SK-MEL-5 (cell line): ENCODE data around the gene GRM4. TPM values are rescaled to one million over a fixed set of nuclear protein-coding genes. Genes with fewer than 3 reads are reported as not detected.

ENCODE experiments used
- DNase-seq: peaks from one replicate; pipeline ENCODE4 v3.0.0-alpha.2; 2016; ENCODE audit warnings: low read depth, low spot score
- in situ Hi-C: cut with HindIII; loops from 2 replicates; pipeline ENCODE4 v1.10.0; 2016; ENCODE audit warnings: low sequenced_read_pairs, high pct_unique_total_duplicates, low pct_unique_long_range_greater_than_20kb
- total RNA-seq: library from RNA; depleted of rRNA; stranded (reverse); fragments of >200 nt; shearing (Covaris generic); gene quantifications from 2 replicates; pipeline ENCODE4 v1.2.3, GENCODE V29; 2014

GRM4 gene
- total RNA-seq, 1 experiment from 2014 or later = not detected

DNA sequence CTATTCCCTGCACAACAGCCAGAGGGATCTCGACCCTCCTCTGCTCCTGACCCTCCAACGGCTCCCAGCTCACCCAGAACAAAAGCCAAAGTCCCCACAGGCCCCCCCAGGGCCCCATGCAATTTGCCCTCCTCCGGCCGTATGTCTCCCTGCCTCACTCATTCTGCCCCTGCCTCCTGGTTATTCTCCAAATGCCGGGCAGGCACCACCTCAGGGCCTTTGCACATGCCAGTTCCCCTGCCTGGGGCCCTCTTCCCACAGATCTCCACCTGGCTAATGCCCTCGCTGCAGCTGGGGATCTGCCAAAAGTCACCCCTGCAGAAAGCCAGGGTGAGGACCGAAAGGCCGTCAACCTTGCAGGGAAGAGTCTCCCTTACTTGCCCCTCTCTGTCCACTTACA is 66.0 kb downstream of the GRM4 start:
- no peak for DNase-seq
- in situ Hi-C loops = no loop called here

DNA sequence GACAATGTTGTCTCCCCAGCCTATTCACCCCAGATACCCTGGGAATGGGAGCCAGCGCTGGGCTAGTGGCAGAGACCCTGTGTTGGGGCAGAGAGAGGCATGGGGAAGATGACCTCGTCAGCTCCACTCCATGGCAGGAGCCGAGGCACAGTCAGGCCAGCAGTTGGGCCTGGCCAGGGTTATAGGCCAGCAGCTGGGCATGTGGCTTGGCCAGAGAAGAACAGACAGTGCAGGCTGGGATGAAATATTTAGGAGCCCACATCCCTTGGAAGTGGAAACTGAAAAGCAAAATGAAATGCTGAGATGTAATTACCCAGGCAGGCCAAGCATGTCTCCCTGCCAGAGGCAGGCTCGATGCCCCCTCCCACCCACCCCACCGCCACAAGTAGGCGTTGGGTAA is 70.0 kb downstream of the GRM4 start:
- in situ Hi-C loops = no loop called here

DNA sequence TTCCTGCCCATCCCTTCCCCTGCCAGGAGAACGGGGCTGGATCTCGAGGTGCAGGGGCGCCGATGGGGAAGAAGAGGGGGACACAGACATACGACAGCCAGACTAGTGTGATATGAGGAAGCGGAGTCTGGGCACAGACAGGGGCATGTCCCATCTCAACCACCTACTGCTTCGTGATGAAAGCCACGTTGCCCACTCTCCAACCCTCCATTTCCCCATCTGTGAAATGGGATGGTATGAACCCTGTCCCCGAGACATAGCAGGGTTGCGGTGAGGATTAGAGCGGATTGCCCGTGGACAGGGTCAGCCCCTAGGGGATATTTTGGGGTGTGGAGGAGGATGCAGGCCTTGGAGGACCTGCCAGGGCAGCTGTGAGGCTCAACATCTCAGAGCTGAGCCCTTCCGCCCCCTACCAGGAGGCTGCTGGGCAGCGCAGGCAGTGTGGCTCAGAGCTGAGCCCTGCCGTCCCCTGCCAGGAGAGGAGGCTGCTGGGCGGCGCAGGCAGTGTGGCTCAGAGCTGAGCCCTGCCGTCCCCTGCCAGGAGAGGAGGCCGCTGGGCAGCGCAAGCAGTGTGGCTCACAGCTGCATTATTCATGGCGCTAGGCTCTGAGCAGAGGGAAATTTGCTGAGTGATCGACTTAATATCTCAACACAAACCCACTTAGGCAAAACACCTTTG is 71.7 kb downstream of the GRM4 start:
- DNase-seq = no peak
- in situ Hi-C loops = no loop called here

More for the DNA sequence above, 70.0 kb downstream of the GRM4 start:
- DNase-seq = no peak

DNA sequence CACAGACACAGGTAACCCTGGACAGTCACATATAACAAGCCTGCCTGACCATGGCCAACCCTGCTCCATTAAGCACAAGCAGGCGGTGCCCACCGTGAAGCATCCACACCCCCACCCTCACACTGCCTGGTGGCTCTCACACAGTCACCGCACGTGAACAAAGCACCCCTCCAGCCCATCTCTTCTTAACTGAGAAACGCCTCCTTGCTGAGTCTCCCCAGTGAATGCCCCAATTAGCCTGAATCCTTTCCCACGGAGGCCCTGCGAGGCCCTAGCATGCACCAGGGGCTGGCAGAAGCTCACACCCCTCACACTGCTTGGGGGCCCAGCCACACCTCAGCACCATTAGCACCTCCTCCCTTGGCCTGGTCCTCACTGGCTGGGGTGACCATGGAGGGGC is 72.3 kb downstream of the GRM4 start:
- in situ Hi-C loops = no loop called here
- no peak for DNase-seq

DNA sequence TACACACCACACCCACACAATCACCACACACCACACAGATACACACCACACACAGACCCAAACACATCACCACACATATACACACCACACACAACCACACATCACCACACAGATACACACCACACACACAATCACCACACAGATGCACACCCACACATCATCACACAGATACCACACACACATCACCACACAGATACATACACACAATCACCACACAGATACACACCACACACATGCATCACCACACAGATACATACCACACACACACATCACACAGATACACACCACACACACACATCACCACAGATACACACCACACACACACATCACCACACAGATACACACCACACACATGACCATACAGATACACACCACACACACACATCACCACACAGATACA is 73.2 kb downstream of the GRM4 start:
- no peak for DNase-seq
- in situ Hi-C loops = no loop called here

DNA sequence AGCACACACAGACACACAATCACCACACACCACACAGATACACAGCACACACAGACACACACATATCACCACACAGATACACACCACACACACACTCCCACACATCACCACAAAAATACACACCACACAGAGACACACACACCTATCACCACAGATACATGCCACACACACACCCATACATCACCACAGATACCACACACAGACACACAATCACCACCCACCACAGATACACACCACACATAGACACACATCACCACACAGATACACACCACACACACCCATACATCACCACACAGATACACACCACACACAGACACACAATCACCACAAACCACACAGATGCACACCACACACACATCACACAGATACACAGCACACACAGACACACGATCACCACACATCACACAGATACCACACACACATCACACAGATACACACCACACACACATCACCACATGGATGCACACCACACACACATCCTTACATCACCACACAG is 74.0 kb downstream of the GRM4 start:
- no peak for DNase-seq
- in situ Hi-C loops = no loop called here

DNA sequence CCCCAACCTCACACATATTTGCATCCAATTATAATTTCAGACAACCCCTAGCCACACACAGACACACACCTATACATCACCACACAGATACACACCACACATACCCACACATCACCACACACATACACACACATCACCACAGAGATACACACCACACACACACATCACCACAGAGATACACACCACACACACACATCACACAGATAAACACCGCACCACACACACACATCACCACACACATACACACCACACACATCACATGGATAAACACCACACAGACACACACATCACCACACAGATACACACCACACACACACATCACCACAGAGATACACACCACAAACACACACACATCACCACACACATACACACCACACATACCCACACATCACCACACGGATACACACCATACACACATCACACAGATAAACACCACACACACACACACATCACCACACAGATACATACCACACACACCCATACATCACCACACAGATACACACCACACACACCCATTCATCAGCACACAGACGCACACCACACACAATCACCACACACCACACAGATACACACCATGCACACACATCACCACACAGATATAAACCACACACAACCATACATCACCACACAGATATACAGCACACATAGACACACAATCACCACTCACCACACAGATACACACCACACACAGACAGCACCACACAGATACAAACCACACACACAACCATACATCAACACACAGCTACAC is 74.6 kb downstream of the GRM4 start:
- DNase-seq = no peak
- in situ Hi-C loops = no loop called here

DNA sequence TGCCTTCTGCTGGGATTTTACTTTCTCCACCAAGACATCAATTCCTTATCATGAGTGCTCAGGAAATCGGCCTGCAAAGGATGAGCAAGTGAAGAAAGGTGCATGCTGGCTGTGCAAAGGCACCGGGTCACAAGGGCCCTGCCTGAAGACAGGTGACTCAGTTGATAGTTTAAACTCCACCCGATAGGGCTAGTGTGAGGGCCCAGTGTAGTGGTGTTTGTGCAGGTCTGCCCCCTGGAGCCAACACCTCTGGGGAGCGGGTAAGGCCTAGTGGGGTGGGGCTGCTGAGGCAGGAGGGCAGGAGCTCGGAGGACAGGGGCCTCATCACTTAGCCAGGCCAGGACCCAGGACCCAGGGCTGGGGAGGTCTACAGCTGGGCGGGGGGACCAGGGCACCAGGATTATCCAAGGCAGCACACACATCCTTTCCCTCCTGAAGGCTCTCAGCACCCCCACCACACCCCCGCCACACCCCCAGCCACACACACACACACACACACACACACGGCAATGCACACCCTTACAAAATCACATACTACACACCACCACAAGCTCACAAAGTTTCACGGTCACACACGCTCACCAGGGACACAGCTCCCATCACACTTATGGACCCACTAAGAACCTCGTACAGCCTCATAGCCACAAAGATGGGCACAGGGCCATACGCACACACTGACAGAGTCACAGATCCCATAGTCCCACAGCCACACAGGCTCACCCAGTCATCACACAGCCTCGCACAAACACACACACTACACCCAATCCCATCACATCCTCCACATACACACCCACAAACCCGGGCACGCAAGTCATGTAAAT is 75.4 kb downstream of the GRM4 start:
- no peak for DNase-seq
- in situ Hi-C loops = no loop called here

DNA sequence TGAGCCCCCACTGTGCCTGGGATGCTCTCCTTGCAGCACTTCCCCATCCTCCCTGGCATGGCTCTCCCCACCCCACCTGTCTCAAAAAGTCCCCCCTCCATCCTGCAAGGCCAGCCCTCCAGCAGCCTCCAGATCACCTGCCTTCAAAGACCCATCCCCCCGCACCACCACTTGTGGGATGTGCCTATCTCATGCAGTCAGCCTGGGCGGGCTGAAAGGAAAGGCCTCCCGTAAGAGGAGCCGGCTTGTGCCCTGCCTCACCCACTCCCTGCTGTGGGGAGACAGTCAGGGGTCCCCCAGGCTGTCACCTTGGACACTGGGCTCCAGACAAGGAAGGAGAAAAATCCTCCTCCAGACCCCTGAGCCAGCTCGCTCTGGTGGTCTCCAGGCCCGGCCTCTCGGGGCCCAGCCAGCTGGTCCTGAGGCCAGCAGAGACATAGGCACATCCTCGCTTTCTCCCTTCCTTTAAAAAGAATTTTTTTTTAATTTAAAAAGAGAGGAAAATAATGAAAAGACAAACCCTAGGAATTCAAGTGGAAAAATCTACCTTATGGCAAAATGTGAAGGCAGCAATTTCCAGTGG is 77.3 kb downstream of the GRM4 start:
- in situ Hi-C loops = no loop called here
- no peak for DNase-seq

DNA sequence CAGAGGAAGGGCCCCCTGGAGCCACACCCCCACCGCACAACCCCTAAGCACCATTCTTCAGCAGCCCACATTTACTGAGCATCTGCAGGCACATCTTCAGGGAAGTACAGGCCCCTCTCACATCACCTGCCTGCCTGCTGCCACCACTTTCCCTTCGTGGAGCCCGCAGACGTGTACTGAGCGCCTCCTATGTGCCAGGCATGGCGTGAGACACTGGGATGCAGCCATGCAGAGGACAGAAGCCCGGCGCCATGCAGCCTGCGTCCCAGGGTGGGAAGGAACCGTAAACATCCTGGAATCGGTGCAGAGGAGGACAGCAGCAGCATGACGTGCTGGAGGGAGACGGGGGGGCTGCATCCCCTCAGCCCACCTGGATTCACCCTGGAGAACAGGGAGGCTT is 78.1 kb downstream of the GRM4 start:
- peak; percentile 46 for DNase-seq
- in situ Hi-C loops = no loop called here

DNA sequence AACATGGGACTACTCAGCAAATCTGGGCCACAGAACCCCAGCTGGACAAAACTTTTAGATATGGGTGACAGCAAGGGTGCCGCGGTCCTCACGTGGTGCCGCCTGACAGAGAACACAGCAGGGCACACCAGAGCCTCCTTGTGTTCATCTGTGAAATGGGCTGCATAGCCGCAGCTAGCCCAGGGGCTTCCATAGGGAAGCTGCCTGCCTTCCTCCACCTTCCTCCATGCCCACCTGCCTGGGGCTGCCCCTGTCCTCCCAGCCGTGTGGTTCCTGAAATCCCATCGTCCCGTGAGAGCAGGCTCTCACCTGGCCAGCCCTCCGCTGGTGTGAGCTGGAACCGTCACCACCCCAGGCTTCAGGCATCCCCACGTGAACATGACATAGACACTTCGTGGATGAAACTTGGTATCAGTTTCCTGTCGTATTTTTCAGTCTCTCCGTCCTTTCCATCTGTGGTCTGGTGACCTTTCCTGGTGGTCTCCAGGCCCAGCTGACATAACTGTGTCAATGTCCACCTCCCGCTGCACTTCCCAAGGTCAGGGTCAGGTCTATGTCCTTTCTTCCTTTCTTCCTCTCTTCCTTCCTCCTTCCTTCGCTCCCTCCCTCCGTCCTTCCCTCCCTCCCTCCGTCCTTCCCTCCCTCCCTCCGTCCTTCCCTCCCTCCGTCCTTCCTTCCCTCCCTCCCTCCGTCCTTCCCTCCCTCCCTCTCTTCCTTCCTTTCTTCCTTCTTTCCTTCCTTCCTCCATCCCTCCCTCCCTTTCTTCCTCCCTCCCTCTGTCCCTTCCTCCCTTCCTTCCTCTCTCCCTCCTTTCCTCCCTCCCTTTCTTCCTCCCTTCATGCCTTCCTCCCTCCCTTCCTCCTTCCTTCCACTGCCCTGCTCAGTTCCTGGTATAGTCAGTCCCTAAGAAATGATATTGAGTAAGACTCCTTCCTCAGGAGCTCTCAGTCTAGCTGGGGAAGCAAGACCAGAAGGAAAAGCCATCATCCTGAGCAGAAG is 78.8 kb downstream of the GRM4 start:
- in situ Hi-C loops = no loop called here
- no peak for DNase-seq

DNA sequence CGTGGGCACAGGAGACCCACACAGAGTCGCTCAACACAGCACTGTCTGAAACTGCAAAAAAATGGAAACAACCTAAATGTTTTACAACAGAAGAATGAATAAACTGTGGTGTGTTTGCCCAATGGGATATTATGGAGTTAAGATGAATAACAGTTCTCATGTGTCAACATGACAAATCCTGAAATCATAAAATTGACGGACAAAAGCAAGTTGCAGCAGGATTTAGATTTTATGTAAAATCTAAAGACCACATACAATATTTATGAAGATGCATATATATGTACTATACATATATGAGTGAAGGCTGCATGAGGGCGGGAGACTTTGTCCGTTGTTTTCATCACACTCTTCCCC is 79.7 kb downstream of the GRM4 start:
- in situ Hi-C loops = no loop called here
- DNase-seq = no peak

DNA sequence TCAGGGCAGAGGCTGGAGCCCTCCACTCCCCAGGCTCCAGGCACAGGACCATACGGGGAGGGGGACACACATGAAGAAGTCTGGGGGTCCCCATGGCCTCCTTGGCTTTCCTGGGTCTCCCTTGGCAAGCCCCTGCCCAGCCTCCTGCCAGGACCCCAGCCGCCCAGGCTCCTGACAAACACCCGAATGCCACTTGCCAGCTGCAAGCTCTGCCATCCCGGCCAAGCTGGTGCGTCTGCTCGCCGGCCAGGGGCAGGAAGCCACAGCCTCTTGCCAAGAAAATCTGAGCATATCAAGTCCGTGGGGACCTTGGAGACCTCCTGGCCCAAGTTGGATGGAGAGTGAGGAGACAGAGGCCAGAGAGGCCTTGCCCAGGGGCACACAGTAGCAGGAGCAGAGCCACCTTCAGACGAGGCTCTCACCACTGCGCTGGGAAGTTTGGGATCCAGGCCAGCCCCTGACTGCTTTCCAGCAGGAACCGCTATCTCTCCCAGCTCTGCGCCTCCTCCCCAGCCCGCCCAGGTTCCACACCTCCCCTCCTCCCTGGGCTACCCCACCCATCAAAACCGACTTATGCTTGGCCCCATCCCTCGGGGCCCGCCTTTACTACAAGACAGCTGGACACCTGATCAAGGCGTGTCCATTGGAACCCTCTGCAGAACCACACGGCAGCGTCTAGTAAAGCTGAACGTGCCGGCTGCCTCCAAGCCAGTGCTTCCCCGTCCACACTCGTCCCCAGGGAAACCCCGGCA is 80.2 kb downstream of the GRM4 start:
- in situ Hi-C loops = no loop called here
- DNase-seq = no peak

DNA sequence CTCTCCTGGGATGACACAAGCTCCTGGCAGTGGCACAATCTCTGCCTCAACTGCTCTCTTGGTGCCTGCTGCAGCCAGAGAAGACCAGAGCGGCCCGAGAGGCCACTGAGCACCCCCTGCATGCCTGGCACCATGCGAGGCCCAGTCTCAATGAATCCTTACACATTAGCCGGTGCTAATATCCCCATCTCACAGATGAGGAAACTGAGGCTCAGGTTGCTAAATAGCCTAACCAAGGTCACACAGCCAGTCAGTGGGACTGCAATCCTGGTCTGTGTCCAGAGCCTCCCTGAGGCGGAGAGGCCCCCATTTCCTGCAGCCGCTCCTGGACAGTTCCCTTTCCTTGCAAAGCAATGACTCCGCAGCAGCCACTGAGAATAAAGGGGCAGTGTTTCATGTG is 81.2 kb downstream of the GRM4 start:
- in situ Hi-C loops = no loop called here
- DNase-seq = no peak

DNA sequence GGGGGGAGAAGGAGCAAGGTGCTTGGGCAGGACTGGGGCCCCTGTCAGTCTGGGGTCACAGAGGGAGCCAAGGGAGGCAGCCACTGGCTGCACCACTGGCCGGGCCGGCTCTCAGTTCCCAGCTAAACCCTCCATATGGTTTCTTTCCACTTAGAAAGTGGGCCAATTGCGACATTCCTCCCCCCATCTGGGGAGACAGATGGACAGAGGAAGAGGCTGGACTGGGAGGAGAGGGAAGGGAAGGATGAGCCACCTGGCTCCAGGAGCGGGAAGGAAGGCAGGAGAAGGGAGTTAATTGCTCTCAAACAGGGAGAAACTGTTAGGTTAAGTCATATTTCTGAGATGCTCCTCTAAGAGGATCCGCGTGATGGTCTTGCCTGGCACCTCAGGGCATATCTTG is 82.2 kb downstream of the GRM4 start:
- in situ Hi-C loops = no loop called here
- peak; percentile 33 for DNase-seq

DNA sequence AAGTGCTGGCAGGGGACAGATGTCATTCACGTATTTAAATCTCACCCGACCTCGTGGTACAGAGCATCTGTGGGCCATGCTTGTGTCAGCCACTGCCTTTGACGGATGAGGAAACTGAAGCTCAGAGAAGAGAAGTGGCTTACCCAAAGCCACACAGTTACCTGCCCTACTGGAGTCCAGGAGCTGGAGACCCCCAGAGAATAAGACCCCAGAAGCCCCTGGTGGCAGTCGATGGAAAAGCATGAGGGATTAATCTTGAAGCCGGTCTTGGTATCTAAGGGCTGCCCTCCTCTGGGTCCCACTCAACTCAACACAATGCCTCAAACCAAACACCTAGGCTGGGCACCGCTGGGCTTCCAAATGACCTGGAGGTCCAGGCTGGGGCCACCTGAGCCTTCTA is 83.1 kb downstream of the GRM4 start:
- in situ Hi-C loops = no loop called here
- DNase-seq = peak; percentile 10
